HG03571 (cell line): Measurements from ENCODE around the gene TBCEL.
"Not testable (repeated sequence)": the region's sequence is repeated elsewhere in the genome, so short reads cannot be mapped to it uniquely, and the experiment has no call there.

Experiments used
- ATAC-seq: cut with Tn5 transposase; IDR thresholded peaks from one replicate; pipeline ENCODE4 v1.9.1; 2021; ENCODE audit not compliant: unreplicated experiment

TBCEL gene

DNA sequence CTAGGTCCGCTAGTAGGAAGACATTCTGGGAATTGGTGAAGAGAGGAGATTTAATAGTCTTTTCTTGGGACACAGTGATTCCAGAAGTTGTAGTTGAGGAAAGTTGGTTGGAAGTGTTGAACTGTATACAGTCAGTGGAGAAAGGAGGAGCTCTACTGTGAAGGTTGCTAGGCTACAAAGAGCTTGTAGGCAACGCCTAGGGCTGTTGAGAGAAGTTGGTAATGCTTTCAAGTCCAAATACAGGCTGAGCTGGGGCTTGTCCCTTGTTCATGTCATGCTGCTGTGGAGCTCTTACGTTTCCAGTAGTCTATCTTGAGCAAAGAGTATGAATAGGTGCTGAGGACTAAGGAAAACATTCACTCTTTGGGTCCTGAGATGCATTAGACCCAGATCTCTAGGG is 1.1 kb downstream of the TBCEL start:
- ATAC-seq = no peak

DNA sequence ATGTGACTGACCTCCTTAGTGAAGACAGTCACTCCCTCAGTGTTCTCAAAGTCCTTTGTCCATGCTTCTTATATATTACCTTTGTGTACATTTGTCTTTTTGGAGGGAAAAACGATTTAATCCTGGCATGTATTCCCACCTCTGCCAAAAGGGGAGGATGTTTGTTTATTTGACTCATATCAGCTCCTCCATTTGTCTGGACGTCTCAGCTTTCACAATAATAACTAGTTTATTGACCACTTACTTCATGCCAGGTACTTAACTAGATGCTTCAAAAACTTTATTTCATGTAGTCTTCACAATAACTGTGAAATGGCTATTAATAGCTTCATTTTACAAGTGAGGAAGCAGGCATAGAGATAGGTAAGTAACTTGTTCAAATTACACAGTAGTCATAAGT is 5.3 kb downstream of the TBCEL start:
- ATAC-seq = no peak

DNA sequence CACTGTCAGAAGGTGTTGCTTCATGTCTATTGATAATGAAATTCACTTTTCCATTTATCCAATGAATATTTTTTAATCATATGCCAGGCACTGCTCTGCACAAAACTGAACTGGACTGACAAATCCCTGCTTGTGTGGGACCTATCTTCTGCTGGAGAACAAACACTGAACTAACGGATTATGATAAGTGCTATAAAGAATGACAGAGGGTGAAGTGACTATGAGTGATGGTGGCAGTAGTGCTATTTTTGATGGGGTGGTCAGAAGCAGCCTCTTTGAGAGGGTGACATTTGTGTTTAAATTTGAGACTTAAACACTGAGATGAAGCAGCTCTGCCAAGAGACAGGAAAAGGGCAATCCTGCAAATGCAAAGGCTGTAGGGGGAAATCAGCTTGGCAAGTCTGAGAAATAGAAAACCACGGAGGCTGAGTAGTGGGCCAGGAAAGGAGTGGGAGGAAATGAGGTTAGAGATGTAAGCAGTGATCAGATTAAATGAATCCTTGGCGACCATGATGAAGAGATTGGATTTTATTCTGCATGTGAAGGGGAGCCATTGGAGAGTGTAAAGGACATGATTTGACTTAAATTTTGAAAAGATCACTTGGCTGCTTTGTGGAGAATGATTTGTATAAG is 6.0 kb downstream of the TBCEL start:
- no peak for ATAC-seq

DNA sequence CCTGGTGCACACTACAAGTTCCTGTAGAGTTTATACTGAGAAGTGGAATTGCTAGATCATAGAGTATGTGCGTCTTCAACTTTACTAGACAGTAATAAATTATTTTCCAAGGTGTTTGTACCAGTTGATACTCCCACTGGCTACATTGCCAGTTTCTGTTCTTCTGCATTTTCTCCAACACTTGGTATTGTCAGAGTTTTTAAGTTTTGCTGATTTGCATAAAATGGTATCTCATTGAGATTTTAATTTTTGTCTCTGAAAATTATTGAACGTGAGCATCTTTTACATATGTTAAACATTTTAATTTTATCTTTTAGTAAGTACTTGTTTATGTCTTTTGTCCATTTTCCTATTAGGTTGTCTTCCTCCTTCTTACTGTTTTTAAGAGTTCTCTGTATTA is 7.3 kb downstream of the TBCEL start:
- no peak for ATAC-seq

DNA sequence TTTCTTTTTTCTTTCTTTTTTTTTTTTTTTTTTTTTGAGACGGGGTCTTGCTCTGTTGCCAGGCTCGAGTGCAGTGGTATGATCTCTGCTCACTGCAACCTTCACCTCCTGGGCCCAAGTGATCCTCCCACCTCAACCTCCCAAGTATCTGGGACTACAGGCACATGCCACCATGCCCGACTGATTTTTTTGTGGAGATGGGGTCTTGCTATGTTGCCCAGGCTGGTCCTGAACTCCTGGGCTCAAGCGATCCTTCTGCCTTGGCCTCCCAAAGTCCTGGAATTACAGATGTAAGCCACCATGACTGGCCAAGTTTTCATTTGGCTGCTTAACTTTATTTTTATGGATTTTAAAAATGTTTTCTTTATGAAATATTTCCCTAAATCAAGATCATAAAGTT is 7.7 kb downstream of the TBCEL start:
- not testable (repeated sequence) for ATAC-seq

DNA sequence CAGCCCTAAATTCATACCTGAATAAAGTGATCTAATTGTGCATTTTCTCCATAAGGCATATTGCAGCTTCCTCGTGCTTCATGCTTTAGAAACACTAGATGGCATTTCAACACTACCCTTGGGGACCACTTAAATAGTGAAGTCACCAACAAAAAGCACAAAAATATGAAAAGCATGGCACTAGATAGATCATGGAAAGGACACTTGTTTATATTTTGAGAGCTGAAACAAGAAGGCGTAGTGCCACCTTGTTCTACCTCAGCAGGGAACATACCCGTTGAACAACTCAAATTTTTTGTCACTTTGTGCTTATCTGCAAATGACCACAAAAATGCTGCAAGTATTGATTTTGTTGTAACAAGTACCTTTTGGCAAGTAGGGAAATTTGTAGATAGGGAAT is 8.6 kb downstream of the TBCEL start:
- ATAC-seq = no peak

DNA sequence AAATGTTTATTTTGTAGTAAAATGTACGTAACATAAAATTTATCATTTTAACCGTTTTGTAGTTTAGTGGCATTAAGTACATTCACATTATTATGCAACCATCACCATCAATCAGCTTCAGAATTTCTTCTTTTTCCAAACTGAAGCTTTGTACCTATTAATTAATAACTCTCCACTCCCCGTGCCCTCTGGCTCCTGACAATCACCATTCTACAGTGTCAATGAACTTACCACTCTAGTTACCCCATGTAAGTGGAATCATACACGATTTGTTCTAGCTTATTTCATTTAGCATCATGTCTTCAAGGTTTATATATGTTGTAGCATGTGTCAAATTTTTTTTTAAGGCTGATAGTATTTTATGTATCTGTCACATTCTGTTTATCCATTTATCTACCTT is 9.7 kb downstream of the TBCEL start:
- ATAC-seq = no peak

DNA sequence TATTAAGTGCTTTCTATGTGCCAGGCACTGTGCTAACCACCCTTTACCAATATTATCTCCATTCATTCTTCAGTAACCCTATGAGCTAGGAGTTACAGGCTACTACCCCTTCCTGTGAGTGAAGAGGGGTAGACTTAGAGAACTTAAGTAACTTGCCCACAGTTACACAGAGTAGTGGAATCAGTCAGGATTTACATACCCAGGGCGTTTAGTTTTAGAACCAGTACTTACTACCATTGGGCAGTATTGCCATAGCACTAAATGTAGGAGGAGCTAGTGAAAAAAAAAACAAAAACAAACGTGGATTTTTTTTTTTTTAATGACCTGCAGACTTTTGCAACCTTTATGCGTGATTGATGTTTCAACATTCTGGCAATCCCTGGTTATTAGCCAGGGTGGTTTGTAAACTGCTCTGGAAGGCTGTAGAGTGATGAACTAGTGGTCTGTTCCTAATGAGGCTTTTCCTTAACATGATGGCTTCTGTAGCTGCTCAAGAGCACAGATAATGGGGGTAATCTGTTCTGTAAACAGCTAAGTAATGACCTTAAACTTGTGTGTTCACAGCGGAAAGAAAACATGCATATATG is 11.4 kb downstream of the TBCEL start:
- no peak for ATAC-seq

DNA sequence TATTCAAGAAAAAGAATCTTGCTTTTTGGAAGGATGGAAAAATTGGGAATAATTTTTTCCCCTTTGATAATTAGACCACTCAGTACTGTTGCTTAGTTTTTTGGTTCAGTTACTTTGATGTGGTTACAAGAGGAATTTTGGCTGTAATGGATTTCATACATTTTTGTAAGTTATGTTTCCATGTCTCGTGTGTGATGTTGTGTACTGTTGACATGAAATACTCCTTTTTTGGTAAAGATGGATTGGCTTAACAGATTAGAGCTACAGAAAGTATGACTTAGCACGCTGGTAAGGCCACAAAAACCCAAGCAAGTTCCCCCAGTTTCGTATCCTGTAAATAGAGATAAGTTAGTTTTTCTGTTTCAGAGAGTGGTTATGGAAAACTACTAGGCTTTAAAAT is 11.9 kb downstream of the TBCEL start:
- no peak for ATAC-seq

DNA sequence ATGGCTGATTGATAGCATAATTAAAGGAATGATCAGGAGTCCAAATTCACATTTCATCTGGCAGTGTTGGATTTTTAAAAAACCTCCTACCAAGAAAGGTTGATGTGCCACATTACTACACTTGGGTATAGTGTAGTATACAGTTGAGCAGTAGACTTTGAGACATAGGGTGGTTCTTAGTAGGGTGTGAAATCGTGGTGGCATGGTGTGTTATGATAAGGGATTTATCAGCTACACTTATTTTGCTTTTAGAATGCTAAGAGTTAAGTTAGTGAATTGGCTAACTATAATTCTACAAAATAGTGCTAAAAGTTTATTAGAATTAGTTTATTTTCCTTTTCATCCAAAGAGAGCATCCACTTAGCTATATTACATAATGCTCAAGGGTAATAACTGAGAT is 13.1 kb downstream of the TBCEL start:
- no peak for ATAC-seq

DNA sequence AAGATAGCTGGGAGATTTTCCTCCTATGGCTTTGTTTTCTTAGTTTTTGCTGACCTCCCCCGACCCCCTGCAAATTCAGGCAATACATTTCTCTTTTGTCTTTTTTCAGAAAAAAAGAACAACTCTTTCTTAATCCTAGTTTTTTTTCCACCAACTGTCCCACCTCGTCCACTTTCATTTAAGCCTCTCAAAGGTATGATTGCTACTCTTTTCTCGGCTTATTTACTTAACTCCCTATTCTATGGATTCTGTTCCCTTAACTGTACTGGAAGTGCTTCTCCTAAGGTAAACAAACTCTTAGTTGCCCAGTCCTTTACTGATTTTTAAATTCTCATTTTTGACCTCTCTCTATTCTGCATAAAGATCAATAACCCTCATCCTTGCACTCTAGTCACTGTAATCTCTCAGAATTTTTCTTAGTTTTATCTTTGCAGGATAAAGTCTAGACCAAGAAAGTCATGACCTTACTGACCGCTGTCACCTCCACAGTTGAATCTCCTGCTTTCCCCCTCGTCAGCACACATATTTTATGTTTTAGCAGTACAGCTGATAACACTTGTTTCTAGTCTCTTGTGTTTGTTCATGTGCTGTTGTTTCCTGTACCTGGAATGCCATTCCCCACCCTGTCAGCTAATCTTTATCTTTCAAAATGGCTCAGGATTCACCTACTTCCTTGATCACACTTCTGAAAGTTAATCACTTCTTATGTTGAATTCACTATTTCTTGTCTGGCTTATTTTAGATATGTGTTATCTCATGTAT is 14.9 kb downstream of the TBCEL start:
- no peak for ATAC-seq

DNA sequence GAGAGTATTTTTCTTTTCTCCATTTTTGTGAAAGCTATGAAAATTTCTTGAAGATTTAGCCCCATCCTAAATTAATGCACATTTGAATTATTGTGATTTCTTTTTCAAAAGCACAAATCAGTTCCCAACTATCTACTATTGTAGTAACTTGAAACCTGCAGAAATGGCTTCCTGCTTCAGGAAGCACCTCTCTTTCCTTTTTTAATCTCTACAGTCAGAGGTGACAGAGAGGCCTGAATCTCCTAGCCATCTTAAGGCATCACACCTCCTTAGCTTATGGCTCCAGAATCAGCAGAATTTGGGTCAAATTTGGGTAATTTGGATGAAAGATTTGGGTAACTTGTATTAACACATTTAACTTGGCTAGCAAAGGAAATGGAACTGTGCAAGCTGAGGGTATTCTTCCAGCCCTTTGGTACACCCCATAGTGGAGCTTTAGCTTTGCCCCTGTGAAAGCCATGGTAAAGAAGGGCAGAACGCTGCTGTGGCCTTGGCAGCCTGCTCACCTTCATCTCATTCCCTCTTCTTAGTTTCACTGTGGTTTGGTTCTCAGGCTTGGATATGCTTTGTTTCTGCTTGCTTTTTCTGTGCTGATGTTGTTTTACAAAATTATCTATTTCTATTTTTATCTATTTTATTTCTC is 16.2 kb downstream of the TBCEL start:
- no peak for ATAC-seq

DNA sequence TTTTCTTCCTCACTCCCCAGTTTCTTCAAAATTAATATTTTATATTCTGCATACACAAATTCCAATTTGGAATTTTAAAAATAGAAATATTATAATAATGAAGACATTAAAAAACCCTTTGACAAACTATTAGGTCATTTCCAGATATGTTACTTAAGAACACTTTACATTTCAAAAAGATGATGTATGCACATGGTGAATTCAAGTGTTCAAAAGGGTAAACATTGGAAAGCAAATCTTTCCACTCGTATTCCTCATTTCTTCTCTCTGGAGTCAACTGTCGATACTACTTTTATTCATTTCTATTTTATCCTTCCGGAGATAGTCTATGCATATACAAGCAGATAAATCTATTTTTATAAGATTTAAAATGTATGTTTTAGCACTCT is 16.7 kb downstream of the TBCEL start:
- ATAC-seq = no peak

DNA sequence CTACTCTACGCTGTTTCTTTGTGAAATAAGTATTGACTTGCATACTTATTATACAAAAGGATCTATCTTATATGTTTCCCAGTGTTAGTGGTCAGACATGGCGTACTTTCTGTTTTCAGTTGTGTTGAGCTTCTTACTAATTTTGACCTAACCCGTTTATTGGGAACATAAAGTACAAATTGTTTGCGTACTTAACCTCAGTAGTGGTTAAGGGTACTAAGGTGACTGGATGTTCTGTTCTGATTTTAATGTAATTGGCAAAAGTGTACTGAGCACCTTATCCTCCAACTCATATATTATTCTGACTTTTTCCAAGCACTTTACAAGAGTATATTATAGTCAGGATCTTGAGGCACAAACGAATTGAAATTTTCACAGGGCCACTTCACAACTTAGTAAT is 17.2 kb downstream of the TBCEL start:
- no peak for ATAC-seq

DNA sequence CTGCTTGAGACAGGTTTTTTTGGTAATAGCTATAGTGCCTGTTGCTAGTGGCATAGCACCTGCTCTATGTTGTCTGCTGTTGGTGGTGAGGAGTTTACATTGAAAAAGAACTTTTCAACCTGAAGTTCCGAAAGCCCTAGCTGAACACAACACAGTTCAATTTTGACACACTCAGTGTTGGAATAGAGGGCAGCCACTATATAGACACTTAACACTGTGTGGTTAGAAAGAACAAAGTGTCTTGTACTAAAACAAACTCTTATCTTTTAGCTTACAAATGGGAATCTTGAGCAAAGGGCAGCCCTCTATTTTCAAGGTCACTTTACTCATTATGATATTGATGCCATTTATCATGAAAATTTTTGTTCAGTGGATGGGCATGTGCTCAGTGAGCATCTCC is 18.4 kb downstream of the TBCEL start:
- no peak for ATAC-seq

DNA sequence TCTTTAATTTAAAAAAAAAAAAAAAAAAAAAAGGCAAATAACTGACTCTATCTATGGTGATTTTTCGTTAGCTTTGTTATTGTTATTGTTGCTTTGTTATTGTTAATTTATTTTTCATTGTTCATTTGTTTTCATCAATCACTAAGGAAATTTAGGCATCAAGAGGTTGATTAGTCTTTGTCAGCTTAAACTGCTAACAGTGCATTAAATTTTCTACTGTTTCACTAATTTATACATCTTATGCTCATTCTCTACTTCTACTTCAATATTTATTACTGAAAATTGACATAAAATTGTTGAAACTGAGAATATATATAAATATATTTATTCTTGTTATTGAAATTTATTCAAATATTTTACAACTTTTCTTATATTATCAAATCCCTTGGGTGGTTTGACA is 24.0 kb downstream of the TBCEL start:
- ATAC-seq = no peak

DNA sequence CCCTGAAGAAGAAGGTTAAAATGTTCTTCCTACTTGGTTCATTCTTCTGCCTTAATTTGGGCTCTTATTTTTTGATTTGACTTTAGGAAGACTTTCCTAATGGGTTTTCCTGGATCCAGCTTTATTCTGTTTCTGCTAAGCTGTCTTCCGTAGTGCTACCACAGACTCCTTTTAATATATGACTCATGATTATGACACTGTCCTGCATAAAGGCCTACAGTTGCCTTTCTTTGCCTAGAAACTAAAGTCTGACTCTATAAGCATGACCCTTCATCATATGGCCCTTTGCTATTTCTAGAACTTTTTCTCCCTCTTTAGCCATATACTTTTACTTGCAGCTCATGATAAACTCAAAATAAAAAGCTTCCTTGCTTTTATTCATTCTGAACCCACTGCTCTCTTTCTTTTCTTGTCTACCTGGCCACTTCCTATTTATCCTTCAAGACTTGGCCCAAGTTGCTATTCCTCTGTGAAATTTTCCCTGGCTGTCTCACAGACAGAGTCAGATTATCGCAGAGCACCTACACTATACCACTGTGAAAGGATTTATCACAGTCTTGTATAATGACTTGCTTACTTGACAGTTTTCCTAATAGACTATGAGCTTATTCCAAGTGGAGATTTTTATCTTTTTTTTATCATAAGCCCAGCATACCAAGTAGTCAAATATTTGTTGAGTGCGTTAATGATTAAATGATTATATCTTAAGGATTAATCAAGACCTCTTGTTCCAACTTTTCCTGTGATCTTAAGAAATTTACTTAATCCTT is 24.7 kb downstream of the TBCEL start:
- ATAC-seq = no peak

DNA sequence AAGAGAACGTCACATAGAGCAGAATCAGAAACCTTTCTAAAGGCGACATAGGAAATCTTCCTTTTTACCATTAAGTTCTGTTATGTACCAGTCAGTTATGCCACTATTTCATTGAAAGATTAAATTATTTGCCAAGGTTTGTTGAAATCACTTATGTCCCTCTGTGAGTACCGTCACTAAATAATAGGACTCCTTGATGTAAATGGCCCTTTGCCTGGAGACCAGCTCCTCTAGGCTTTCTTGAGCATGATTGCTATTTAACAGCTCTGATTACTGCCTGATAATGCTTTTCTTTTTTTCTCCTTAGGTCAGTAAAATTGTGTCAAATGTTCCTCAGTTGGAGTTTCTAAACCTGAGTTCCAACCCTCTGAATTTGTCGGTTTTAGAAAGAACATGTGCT is 29.3 kb downstream of the TBCEL start:
- ATAC-seq = no peak

DNA sequence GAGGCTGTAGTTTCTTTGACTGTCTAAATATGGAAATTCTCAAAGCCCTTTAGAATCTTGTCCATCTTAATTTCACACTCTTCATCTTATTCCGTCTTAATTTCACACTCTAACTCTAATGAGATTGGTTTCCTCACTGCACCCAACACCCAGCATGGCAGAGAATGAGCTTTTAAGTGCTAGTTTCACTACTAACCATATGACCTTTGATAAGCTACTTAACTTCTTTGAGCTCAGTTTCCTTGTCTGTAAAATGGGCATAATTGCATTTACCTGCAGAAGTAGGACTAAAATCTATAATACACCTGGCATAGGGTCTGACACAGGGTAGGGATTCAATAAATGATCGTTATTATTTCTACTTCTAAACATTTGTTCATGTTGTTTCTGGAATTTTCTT is 30.4 kb downstream of the TBCEL start:
- no peak for ATAC-seq

DNA sequence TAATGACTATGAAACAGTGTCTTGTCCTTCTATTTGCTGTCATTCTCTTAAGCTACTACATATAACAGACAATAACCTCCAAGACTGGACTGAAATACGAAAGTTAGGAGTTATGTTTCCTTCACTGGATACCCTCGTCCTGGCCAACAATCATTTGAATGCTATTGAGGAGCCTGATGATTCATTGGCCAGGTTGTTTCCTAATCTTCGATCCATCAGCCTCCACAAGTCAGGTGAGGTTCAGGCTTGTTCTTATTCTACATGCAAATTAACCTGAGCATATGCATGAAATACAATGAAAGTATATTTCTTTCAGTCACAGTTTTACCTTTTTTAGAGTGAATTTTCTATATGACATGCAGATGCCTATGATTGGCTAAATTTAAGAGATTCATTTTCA is 31.2 kb downstream of the TBCEL start:
- no peak for ATAC-seq

DNA sequence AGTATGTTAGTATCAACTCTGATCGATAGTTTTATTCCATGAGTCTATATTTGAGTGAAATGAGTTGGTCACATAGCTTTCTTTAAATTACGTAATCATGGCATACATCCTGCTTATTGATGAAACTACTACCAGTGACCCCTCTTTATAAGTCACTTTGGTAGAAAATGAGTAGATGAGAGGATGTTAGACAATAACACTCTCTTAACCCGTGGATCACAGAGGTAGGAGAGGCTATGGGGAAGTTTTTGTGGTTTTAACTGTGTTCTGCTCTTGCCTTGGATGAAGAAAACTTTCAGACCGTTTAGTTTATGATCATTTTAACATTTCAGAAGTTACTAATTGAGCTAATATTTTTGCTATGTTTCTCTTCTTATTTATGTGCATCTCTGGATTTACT is 34.0 kb downstream of the TBCEL start:
- no peak for ATAC-seq
